ES-I3 (cell line): ENCODE measurements around the gene SPATA16.
"Not testable (repeated sequence)": the region's sequence is repeated elsewhere in the genome, so short reads cannot be mapped to it uniquely, and the experiment has no call there.

Experiments
- H3K36me3 ChIP-seq: 2 replicates; pipeline ENCODE4 v1.6.1; 2013; ENCODE audit warnings: mild to moderate bottlenecking, low read length, control low read depth, moderate library complexity; ENCODE audit not compliant: insufficient read depth
- H3K4me1 ChIP-seq: 2 replicates; pipeline ENCODE4 v1.6.1; 2013; ENCODE audit warnings: mild to moderate bottlenecking, control low read depth, low read length; ENCODE audit not compliant: insufficient read depth
- H3K9ac ChIP-seq: 2 replicates; pipeline ENCODE4 v1.6.1; 2013; ENCODE audit warnings: low read depth, mild to moderate bottlenecking, low read length, moderate library complexity
- H3K9me3 ChIP-seq: 2 replicates; pipeline ENCODE4 v1.6.1; 2013; ENCODE audit warnings: mild to moderate bottlenecking, low read length, moderate library complexity; ENCODE audit not compliant: control insufficient read depth, insufficient read depth

Gene SPATA16

DNA sequence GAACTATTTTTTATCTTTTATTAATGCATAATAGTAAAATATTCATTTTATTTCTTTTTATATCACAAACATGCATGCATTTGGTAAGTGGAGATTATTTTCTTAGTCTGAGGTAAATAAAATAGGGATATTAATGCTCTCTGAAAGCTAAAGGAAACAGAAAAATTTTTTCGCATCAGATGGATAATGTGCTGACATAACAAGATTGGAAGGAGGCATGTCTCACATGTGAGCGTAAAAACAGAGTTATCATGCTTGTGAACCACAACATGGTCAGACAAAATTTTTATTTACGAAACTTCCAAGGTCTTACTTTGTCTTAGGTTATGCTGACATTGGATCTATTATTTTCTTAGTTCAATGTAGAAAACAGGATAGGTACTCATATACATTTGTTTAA lies 166.1 kb downstream of the SPATA16 start:
- Histone ChIP-seq H3K4me1 (no peaks in the 10 kb centered on the region), H3K9me3 (no peaks in the 10 kb centered on the region), H3K36me3 (no peaks in the 10 kb centered on the region), H3K9ac (no peak overlapping the region)

DNA sequence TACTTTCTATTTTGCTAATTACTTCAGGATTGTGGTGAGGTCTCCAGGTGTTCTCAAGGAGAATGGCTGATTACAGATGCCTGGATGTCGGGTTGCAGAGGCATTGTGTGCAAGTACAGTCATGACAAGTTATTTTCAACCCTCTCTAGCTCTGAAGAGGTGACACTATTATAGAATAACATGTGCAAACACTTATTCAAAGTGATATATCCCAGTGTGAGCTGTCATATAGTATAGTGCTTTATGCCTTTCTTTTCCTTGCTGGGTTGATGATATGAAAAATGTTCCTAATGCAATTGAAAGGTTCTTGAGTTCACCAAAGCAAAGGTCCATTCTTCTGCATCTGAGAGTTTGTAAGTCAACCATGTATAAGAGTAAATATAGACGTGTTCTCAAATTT lies 167.2 kb downstream of the SPATA16 start:
- Histone ChIP-seq H3K9me3 (no peaks in the 10 kb centered on the region), H3K4me1 (no peaks in the 10 kb centered on the region), H3K36me3 (no peaks in the 10 kb centered on the region), H3K9ac (no peak overlapping the region)

DNA sequence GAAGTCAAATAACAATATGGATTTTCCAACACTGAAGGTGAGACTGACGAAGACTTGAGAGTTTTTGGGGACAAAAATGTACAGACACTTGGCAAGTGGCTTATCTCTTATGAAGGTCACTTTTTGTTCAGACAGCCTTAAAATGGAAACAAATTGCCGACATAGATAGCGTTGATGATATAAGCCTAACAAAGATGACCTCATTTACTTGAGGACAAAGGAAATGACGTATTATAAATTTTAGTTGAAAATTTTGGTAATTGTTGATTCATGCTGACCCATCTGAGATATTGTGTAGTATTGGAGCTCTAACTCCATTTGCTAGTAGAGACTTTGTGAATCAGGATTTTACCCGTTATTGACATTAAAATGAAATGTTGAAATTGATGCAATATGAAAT lies 168.3 kb downstream of the SPATA16 start:
- Histone ChIP-seq H3K36me3 (no peaks in the 10 kb centered on the region), H3K9ac (no peak overlapping the region), H3K4me1 (no peaks in the 10 kb centered on the region), H3K9me3 (no peaks in the 10 kb centered on the region)

DNA sequence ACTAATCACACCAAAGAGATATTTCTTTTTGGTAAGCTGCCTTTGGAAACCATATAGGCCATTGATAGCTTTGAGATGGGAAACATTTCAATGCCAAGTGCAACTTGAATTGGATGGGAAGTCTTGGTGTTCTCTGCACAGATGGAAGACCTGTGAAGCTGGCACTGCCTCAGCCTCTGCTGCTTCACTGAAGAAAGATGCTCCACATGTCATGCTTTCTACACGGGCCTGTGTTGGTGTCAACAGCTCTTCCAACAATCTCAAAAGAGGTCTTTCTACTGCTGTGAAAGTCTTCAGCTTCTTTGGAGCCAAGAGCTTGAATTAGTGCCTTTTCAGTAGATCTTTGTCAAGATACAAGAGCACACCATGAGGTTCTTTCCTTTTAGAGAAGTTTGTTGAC lies 169.0 kb downstream of the SPATA16 start:
- Histone ChIP-seq H3K9me3 (0 out of 2 replicates have a peak, but pooled peaks cover 2% of the 10 kb centered on the region), H3K36me3 (no peaks in the 10 kb centered on the region), H3K9ac (no peak overlapping the region), H3K4me1 (no peaks in the 10 kb centered on the region)

DNA sequence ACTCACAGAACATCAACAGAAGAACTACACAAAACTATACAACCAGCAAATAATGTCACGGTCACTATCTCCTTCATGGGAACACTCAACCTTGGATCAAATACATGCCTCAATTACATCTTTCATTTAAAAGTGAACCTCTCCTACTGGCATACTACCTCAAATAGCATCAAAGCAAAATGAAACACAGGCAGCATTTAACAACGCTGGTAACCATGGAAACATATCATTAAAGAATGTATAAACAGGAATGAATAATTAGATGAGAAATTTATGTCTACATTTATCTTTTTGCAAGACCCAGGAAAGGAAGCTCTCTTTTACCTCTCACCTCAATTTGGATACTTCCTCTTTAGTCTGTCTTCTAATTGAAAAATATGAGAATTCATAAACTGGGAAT lies 172.4 kb downstream of the SPATA16 start:
- Histone ChIP-seq H3K36me3 (no peaks in the 10 kb centered on the region), H3K9ac (no peak overlapping the region), H3K9me3 (0 out of 2 replicates have a peak, but pooled peaks cover 2% of the 10 kb centered on the region), H3K4me1 (no peaks in the 10 kb centered on the region)

DNA sequence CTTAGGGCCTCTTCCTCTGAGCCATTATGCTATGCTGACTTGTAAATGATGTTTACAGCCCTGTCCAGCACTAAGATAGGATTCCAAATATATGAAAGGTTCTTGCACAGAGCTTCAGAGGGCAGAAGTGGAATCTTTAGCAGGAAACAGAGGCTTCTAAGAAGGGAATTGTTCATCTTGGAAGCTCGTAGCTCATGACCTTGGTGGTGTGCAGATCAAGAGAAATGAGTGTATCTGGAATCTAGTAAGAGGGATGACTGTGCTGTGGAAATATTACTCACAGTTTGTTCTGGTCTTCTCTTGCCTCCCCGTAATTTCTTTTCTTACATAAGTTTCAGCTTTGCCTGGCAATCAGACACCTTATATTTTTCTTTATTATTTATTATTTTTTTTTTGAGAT lies 175.8 kb downstream of the SPATA16 start:
- Histone ChIP-seq H3K36me3 (no peaks in the 10 kb centered on the region), H3K9me3 (0 out of 2 replicates have a peak, but pooled peaks cover 2% of the 10 kb centered on the region), H3K9ac (no peak overlapping the region), H3K4me1 (no peaks in the 10 kb centered on the region)

DNA sequence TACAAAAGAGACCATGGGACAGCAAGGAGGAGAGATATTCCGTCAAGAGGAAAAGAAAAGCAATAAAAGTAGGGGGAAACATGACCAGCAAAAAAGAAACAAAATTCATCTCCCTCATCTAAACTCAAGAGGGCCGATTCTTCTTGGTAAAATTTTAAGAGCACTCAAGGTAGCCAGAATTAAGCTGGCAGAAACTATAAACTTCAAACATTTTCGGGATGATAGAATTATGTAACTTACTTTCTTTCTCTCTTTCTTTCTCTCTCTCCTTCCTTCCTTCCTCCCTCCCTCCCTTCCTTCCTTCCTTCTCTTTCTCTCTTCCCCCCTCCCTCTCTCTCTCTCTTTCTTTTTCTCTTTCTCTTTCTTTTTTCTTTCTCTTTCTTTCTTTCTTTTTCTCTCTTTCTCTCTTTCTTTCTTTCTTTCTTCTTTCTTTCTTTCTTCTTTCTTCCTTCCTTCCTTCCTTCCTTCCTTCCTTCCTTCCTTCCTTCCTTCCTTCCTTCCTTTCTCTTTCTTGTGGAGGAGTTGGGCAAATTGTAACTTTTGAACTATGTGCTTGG lies 180.3 kb downstream of the SPATA16 start:
- H3K36me3 ChIP-seq, H3K9me3 ChIP-seq, H3K9ac ChIP-seq, H3K4me1 ChIP-seq: not testable (repeated sequence)

DNA sequence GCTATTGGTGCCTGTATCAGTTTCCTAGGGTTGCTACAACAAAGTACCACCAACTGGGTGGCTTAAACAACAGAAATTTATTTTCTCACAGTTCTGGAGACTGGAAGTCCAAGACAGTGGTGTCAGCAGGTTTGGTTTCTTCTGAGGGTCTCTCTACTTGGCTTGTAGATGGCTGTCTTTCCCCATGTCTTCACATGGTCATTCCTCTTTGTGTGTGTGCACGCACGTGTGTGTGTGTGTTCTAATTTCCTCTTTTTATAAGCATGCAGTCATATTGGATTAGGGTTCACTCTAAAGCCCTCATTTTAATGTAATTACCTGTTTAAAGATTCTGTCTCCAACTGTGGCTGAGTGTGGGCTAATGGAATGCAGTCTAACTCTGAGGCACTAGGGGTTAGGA lies 182.5 kb downstream of the SPATA16 start:
- Histone ChIP-seq H3K9ac (no peak overlapping the region), H3K36me3 (no peaks in the 10 kb centered on the region), H3K9me3 (no peaks in the 10 kb centered on the region), H3K4me1 (no peaks in the 10 kb centered on the region)

DNA sequence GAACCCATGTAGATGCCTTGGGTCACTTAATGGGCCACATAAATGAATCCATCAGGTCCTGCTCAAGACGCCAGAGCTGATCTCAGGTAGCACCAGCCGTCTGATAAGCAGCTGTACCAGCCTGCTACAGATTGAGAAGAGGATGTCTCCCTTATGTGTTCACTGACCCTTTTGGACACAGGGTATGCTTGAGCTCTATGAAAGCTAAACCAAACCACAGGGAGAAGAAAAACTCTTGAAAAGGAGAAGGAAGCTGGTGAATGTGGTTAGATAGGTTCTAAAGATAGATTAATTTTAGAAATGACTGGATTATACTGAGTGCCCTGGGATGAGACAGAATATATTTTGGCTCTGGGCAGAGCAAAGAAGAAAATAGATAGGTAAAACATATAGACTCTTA lies 187.5 kb downstream of the SPATA16 start:
- H3K9me3 ChIP-seq = no peaks in the 10 kb centered on the region

DNA sequence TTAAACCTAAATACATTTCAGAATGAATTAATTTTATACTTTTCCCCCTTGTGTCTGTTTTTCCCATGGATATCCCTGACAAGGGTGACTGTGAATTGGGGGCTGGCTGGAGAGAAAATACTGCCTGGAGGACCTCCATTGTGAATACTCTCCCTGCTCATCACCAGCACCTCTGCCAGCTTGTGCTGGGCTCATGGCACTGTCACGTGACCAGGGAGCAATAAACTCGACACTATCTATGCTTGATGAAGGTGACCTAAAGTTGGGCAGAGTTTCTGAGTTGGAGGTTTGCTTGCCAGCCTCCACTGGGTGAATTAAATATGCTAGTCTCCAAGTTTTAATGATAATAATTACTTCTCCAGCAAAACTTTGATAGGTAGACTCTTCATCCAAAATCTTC lies 189.5 kb downstream of the SPATA16 start:
- Histone ChIP-seq H3K9ac (no peak overlapping the region), H3K9me3 (no peaks in the 10 kb centered on the region), H3K36me3 (no peaks in the 10 kb centered on the region), H3K4me1 (no peaks in the 10 kb centered on the region)

More for the DNA sequence above, 187.5 kb downstream of the SPATA16 start:
- H3K4me1 ChIP-seq = no peaks in the 10 kb centered on the region
- no peak overlapping the region for H3K9ac ChIP-seq
- no peaks in the 10 kb centered on the region for H3K36me3 ChIP-seq

DNA sequence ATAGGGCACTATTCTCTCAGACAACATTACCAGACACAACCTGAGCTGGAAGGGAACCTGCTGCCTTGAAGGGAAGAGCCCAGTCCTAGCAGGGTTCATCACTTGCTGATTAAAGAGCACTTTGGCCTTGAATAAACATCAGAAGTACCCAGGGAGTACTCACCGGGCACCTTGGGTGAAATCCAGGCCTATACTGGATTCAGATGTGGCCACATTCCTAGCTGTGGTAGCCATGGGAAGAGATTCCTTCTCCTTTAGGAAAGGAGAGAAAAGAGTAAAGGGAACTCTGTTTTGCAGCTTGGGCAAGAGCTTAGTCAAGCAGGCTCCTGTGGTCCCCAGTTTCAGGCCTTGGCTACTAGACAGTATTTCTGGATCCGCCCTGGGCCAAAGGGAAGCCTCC lies 195.0 kb downstream of the SPATA16 start:
- Histone ChIP-seq H3K36me3 (no peaks in the 10 kb centered on the region), H3K4me1 (no peaks in the 10 kb centered on the region), H3K9me3 (no peaks in the 10 kb centered on the region), H3K9ac (no peak overlapping the region)

DNA sequence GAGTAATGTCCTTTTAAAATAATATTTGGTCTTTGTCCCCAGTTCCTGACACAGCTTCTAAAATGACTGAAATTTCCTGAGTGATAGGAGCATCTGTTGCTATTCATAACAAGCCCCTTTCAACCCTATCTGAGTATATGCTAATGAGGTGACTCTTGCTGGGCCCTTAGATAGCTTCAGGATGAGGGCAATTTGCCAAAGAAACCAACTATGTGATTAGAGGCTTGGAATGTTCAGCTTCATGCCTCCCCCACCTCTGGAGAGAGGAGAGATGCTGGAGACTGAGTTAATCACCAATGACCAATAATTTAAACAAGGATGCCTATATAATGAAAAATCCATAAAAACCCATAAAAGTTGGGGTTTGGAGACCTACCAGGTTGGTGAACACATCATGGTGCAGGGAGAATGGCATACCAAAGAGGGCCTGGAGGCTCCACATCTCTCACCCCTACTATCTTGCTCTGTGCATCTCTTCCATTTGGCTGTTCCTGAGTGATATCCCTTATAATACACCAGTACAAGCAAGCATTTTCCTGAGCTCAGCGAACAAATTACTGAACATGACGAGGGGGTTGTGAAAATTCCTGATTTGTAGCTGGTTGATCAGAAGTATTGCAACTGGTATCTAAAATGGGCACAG lies 201.3 kb downstream of the SPATA16 start:
- Histone ChIP-seq H3K4me1 (peaks cover 14% of the 10 kb centered on the region), H3K9ac (no peak overlapping the region), H3K36me3 (no peaks in the 10 kb centered on the region), H3K9me3 (no peaks in the 10 kb centered on the region)

DNA sequence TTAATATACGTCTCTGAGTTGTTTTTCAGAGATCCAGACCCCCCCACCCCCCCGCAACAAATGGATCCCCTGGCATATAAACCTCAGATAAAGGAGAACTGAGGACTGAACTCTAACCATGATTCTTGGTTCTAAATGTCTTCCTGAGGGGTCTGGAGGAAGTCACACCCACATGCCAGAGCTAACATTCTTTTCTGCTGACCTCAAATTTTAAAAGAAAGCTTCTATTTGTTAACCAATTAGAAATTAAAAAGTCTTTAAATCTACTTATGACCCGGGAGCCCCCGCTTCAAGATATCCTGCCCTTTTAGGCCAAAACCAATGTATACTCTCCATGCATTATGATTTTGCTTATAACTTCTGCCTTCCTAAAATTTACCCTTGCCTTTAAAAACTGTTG lies 202.2 kb downstream of the SPATA16 start:
- H3K36me3 ChIP-seq = no peaks in the 10 kb centered on the region
- no peaks in the 10 kb centered on the region for H3K9me3 ChIP-seq
- H3K4me1 ChIP-seq = peaks cover 14% of the 10 kb centered on the region
- H3K9ac ChIP-seq = no peak overlapping the region

DNA sequence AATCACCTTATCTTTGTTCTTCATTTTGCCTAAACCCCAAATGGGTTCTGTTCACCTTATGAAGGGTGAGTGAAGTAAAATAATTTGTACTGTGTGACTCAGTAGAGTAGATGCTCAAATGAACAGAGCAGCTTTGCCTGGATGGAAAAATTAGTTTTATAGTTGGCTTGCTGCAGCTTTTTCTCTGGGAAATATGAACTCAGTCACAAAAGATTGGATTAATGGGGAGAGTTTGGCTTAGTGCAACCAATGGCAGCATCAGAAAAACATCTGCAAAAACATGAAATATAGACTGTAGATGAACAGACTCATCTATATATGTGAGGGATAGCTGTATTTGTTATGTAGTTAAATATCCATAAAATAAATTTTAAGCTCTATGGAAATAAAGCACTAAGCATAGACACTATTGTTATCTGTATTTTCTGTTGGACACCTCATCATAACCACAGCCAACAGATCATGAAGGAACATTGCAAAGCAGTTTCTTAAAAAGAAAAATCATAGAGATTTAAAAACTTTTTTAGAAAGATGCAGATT lies 209.2 kb downstream of the SPATA16 start:
- H3K36me3 ChIP-seq = no peaks in the 10 kb centered on the region; the same call in 1 of the 2 replicates
- H3K9ac ChIP-seq = no peak overlapping the region
- H3K9me3 ChIP-seq = no peaks in the 10 kb centered on the region
- no peaks in the 10 kb centered on the region for H3K4me1 ChIP-seq

DNA sequence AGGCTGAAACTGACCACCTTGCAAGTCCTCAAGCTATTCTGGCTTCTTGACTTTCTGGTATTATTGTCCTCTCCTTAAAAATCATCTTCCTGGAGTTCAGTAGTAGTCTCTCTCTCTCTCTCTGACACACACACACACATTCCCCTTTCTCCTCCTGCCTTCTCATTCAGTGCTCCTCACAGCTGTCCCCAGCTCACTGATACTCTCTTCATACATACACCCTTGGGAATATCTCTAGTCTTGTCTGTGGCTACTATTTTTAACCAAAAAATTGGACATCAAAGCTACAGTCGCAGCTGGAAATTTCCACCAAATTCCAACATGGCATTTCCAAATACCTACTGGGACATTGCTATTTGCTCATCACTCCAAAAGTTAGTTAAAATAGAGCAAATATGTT lies 211.6 kb downstream of the SPATA16 start:
- no peaks in the 10 kb centered on the region for H3K4me1 ChIP-seq
- no peaks in the 10 kb centered on the region for H3K9me3 ChIP-seq
- no peak overlapping the region for H3K9ac ChIP-seq
- no peaks in the 10 kb centered on the region; the same call in 1 of the 2 replicates for H3K36me3 ChIP-seq
